SK-MEL-5 (cell line): ENCODE measurements around the gene RACGAP1. TPM values are rescaled to one million over a fixed set of nuclear protein-coding genes. Genes with fewer than 3 reads are reported as not detected.

Source experiments
- DNase-seq: peaks from one replicate; pipeline ENCODE4 v3.0.0-alpha.2; 2016; ENCODE audit warnings: low read depth, low spot score
- in situ Hi-C: cut with HindIII; loops from 2 replicates; pipeline ENCODE4 v1.10.0; 2016; ENCODE audit warnings: low sequenced_read_pairs, high pct_unique_total_duplicates, low pct_unique_long_range_greater_than_20kb
- total RNA-seq: library from RNA; depleted of rRNA; stranded (reverse); fragments of >200 nt; shearing (Covaris generic); gene quantifications from 2 replicates; pipeline ENCODE4 v1.2.3, GENCODE V29; 2014; rRNA removed

Gene RACGAP1
- total RNA-seq, 1 experiment from 2014 or later, result 65.2 TPM

DNA sequence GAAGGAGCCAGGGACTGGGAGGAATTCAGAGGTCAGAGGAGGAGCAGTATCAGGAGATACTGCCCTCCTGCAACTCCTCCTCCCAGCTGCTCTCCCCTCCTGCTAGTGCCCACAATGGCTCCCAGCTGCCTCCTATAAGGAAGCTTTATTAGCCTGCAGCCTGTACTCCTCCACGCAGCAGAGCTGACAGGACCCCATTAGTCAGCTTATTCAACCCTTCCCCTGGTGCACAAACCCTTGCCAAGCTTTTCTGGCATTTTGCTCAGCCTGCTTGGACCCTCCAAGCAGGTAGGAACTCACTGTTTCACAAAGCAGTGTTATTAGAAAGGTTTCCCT, 81.7 kb downstream of the RACGAP1 start:
- DNase-seq, result no peak
- in situ Hi-C loops, result no loop called here

DNA sequence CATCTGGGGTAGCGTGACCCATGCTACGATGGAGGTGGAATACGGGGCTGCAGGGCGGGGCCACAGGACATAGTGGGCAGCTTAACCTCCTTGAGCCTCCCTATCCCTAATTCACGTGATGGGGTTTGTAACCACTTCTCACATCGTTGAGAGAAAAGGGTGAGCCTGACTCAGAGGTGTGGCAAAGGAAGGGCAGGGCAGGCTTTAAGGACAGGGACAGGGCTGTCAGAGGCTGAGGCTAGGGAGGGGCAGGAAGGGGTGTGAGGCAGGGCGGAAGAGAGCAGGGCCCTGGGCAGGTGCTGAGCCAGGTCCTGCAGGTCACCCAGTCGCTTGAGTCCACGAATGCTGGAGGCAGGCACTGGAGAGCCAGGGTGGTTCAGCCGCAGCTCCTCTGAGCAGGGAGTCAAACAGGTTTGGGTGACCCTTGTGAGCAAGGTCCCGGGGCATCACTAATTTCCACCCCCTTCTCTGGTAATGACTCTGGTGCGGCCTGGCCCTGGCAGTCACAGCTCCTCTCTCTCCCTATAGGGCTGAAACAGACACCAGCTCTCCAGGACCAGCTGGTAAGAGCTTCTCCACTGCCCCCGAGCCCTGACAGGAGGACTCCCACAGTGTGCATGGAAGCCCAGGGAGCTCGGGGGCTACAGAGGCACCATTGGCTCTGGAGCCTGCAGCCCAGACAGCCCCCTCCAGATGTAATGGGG, 82.2 kb downstream of the RACGAP1 start:
- in situ Hi-C loops, result no loop called here
- DNase-seq, result no peak

DNA sequence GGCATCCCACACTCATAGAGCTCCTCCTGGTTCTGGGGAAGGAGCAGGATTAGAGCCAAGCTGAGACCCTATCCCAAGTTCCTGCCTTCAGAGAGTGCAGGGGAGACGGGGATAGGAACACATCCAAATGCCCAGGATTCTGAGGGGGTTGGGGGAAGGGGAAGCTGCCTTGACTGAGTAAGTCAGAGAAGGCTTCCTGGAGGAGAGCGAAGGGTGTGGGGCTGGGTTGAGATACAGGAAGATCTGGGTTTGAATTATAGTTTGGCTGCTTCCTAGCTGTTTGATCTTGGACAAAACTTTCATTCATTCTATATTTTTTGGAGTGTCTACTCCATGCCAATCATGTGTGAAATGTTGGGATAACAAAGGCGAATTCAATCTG, 82.8 kb downstream of the RACGAP1 start:
- no peak for DNase-seq
- in situ Hi-C loops, result no loop called here

DNA sequence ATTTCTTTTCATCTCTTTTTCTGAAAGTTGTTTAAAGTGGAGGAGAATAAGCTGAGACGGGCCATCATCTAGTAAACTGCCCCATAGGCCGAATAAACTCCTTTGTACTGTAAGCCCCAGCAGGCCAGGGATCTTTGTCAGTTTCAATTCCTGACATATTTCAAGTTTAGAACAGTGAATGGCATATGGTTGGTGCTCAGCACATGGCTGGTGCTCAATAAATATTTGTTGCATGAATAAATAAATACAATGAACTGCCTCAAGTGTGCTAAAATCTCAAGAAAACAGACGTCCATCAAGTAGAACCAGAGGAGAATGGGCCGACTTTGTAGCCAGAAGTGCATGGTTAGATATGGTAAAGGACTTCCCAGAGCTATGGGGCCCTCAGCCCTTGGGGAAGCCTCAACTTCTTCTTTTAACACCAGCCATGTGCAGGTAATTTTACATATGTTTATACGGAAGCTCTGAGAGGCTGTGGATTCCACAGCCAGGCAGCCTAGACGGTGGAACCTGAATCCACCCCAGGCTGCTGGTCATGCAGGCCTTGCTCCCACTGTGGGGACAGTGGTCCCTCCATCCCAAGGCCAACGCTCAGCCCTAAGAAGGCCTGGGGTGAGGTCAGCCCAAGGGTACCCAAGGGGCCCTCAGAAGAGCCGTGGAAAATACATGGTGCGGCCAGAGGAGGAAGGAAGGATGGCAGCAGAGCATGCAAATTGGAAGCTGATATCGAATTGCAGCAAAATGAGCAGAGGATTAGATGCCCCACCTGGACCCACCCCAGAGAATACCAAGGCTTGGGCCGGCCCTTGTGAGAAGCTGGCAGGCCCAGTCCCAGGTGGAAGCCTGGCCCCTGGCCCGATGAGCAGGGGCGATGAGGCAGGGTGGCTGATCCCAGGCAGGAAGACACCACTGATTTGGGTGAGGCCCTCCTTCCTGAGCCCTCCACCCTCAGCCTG, 83.5 kb downstream of the RACGAP1 start:
- DNase-seq, result no peak
- in situ Hi-C loops, result no loop called here

DNA sequence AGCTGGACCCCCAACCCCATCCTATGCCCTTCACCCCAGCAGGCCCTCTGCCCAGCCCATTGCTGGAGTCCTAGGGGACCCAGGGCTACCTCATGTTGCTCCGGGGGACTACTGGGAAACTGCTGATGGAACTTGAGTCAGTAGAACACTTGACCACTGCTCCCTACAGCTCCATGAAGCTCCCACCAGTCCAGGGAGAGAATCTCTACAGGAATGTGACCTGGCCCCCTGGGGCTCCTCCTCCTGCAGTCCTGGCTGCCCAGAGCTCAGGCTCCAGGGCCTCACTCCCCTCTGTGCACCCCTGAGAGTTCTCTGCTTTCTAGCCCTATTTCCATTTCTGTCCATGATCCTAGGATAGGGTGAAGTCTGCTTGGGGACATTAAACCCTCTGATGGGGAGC, 85.6 kb downstream of the RACGAP1 start:
- DNase-seq, result no peak
- in situ Hi-C loops, result loop anchor here (10.0 kb wide), 1 partner anchor 125 kb away; no protein-coding TSS in a partner anchor

DNA sequence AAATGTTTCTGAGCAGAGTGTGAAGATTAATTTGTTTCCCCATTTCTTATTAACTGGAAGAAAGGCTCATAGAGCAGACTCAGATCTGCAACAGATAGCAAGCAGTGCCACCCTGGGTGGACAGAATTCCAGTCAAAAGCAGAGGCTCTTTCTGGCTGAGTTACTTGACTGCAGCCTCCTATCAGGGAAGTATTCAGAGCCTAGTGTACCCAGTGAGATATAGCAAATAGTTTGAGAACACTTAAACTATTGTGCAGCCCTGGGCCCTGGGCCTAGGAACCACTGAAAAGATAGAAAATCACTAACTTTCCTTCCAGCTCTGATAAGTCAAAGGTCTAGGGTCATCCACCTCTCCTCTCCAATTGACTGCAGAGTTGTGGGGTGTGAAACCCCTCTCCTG, 86.0 kb downstream of the RACGAP1 start:
- in situ Hi-C loops, result loop anchor here (10.0 kb wide), 1 partner anchor 125 kb away; no protein-coding TSS in a partner anchor
- DNase-seq, result no peak

Other genes starting within 250 kb of the RACGAP1 start
- 29.2 and 29.6 TPM in 2 replicates for gene NCKAP5L, start 197.1 kb downstream of the RACGAP1 start, total RNA-seq
- gene BCDIN3D, start 182.4 kb downstream of the RACGAP1 start, total RNA-seq, result 6.3 and 7.2 TPM in 2 replicates
- gene FAIM2, start 121.6 kb downstream of the RACGAP1 start, total RNA-seq, result not detected in 2 replicates
- gene AQP2, start 74.8 kb downstream of the RACGAP1 start, total RNA-seq, result not detected in 2 replicates
- not detected in 2 replicates for gene AQP5, start 63.6 kb downstream of the RACGAP1 start, total RNA-seq
- 0.08 TPM in 1 of 2 replicates, not detected in the other for gene AQP6, start 52.5 kb downstream of the RACGAP1 start, total RNA-seq
- gene ASIC1, start 32.1 kb upstream of the RACGAP1 start, total RNA-seq, result 4.7 and 5.2 TPM in 2 replicates
- 80.3 and 90.6 TPM in 2 replicates for gene SMARCD1, start 59.8 kb upstream of the RACGAP1 start, total RNA-seq
- 0.27 and 1.4 TPM in 2 replicates for gene GPD1, start 78.5 kb upstream of the RACGAP1 start, total RNA-seq
- 60.3 and 75.7 TPM in 2 replicates for gene COX14, start 86.7 kb upstream of the RACGAP1 start, total RNA-seq
- gene CERS5, start 141.9 kb upstream of the RACGAP1 start, total RNA-seq, result 15.2 and 29.0 TPM in 2 replicates